ENCODE results near the gene ECE1. TPM values are rescaled to one million over a fixed set of nuclear protein-coding genes. Genes with fewer than 3 reads are reported as not detected.

ECE1 gene
- total and polyA plus RNA-seq, 2 donors (not counting 3 experiments of a cell fraction or from before 2014, with no cell fraction given) = 437 to 562 TPM

DNA sequence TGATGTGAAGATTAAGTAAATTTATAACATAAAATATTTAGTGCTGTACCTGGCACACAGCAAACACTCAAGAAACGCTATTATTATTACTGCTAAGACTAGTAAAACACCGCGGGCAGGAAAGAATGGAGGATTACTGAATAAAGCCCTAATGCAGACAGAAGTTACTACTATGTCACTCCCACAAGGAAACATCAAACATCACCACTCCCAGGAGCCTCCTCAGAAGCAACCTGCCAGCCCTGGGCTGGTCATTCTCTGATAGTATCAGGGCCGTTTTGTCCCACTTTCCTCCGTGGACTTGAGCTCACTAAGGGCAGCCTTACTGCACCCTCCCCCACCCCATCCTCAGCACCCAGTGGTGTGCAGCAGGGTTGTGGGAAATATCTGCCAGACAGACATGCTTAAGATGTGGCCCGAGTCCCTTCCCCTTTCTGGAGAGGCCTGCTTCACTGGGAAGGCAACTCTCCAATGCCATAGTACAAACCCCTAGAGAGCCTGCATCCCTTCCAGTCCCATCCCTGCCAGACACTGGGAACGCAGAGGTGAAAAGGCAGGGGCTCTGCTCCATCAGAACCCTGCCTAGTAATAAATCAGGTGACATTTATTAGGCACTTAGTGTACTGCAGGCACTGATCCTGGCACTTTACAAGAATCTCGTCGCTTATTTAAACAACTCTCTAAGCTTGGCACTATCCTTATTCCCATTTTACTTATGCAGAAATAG is 41.7 kb upstream of the ECE1 start:
- Histone ChIP-seq H3K4me2 (ENCODE audit: insufficient read depth, low read length) (no peak overlapping the region), H2AFZ (ENCODE audit: low read depth, low read length) (no peak overlapping the region), H3K79me2 (ENCODE audit: control insufficient read depth, insufficient read depth, low read length) (peaks cover 88% of the 10 kb centered on the region), H3K4me1 (ENCODE audit: control insufficient read depth, extremely low read depth, insufficient read depth, low read length) (peaks cover 50% of the 10 kb centered on the region), H3K4me3 (replicated peaks in 1 of 3; ENCODE audit: insufficient read depth in 1 of 3, low read depth in 1 of 3, low read length in 3 of 3) (no peak overlapping the region), H3K27ac (ENCODE audit: insufficient read depth, low read depth, low read length) (no peak overlapping the region), H3K27me3 (ENCODE audit: control insufficient read depth in 2 of 2, insufficient read depth in 2 of 2, low read length in 2 of 2) (no peaks in the 10 kb centered on the region), H3K9ac (replicated peaks; ENCODE audit: extremely low read depth, insufficient read depth, low read length) (no peak overlapping the region), H4K20me1 (replicated peaks; ENCODE audit: control insufficient read depth, extremely low read depth, insufficient read depth, low read length) (no peaks in the 10 kb centered on the region), H3K9me3 (replicated peaks; ENCODE audit: control insufficient read depth, insufficient read depth, low read length) (no peaks in the 10 kb centered on the region), H3K9me1 (replicated peaks; ENCODE audit: control insufficient read depth, extremely low read depth, insufficient read depth, low read length) (no peaks in the 10 kb centered on the region), H3K36me3 (ENCODE audit: control insufficient read depth in 2 of 2, extremely low read depth in 1 of 2, insufficient read depth in 2 of 2, low read length in 2 of 2) (peaks cover 0 to 4% of the 10 kb centered on the region in 2 experiments)
- FAIRE-seq (no peak), DNase-seq (ENCODE audit: low read depth, low spot score) (no peak)
- ChIA-PET CTCF (interaction anchor here (1.0 to 4.7 kb wide), 4 partner anchors 12 to 77 kb away, joined by 3 to 55 read pairs (median 6); no protein-coding TSS in a partner anchor), POLR2A (no interaction called here)
- dilution Hi-C loops (cut with MboI; ENCODE audit: extremely low pct_ligation_motif_present, low sequenced_read_pairs) (no loop called here), intact Hi-C loops (cut with micrococcal nuclease) (no loop called here)
- no TSS peak for BruUV-seq (replicated peaks)
- TF ChIP-seq POLR2A (IDR thresholded peaks at IDR 0.05; ENCODE audit: low read depth, low read length) = no peak
- TF ChIP-seq POLR2AphosphoS5 (IDR thresholded peaks at IDR 0.05; ENCODE audit: insufficient read depth, low read depth, low read length) = no peak
- TF ChIP-seq EZH2 (IDR thresholded peaks at IDR 0.05; ENCODE audit: borderline replicate concordance, low read depth, low read length, severe bottlenecking) = no peak
- TF ChIP-seq, protein P1, sequence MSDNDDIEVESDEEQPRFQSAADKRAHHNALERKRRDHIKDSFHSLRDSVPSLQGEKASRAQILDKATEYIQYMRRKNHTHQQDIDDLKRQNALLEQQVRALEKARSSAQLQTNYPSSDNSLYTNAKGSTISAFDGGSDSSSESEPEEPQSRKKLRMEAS (IDR thresholded peaks at IDR 0.05; ENCODE audit: insufficient read depth, insufficient read length) = no peak
- no peak for TF ChIP-seq JUN (IDR thresholded peaks at IDR 0.05; ENCODE audit: borderline replicate concordance, insufficient read depth, insufficient read length, low read depth)
- TF ChIP-seq MYC (IDR thresholded peaks at IDR 0.05; ENCODE audit: low read depth, low read length) = no peak
- TF ChIP-seq FOS (IDR thresholded peaks at IDR 0.05; ENCODE audit: borderline replicate concordance, insufficient read depth, low read length) = no peak
- TF ChIP-seq GATA2 (IDR thresholded peaks at IDR 0.05; ENCODE audit: insufficient read depth, insufficient read length, low read depth, low read length) = no peak
- TF ChIP-seq, protein P2, sequence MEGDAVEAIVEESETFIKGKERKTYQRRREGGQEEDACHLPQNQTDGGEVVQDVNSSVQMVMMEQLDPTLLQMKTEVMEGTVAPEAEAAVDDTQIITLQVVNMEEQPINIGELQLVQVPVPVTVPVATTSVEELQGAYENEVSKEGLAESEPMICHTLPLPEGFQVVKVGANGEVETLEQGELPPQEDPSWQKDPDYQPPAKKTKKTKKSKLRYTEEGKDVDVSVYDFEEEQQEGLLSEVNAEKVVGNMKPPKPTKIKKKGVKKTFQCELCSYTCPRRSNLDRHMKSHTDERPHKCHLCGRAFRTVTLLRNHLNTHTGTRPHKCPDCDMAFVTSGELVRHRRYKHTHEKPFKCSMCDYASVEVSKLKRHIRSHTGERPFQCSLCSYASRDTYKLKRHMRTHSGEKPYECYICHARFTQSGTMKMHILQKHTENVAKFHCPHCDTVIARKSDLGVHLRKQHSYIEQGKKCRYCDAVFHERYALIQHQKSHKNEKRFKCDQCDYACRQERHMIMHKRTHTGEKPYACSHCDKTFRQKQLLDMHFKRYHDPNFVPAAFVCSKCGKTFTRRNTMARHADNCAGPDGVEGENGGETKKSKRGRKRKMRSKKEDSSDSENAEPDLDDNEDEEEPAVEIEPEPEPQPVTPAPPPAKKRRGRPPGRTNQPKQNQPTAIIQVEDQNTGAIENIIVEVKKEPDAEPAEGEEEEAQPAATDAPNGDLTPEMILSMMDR (IDR thresholded peaks at IDR 0.05; ENCODE audit: extremely low read depth in 1 of 2, insufficient read depth in 1 of 2, low read depth in 1 of 2, low read length in 2 of 2) = no peak
